22Rv1 (cell line): ENCODE data around the gene ELF2.

Source experiments
- ZFX ChIP-seq: fragments of 450-650 bp; IDR thresholded peaks from 2 replicates; pipeline ENCODE4 v1.6.1; 2017; ENCODE audit warnings: antibody characterized with exemption, borderline replicate concordance
- TF ChIP-seq, protein P1 (sequence below): fragments of 450-650 bp; IDR thresholded peaks from 2 replicates; pipeline ENCODE4 v1.5.1; 2017; ENCODE audit warnings: mild to moderate bottlenecking

DNA sequence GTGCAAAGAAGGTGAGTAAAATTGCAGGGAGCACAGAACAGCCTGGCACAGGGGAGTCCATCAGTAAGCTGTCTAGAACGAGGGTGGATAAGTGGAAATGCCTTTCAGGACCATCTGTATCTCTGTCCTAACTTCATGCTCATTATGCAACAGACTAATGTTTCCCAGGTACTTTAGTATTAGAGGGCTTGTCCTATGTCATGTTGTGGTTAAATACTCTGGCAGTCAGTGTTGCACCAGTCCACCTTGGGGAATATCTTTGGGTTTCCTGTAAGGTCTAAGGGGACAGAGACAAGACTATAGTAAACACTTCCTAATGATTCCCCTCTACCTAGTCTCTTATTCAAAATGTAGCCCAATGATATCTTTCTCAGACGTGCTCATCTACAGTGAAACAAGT is 140.1 kb downstream of the ELF2 start:
- no peak for TF ChIP-seq ZFX
- TF ChIP-seq, protein P1, sequence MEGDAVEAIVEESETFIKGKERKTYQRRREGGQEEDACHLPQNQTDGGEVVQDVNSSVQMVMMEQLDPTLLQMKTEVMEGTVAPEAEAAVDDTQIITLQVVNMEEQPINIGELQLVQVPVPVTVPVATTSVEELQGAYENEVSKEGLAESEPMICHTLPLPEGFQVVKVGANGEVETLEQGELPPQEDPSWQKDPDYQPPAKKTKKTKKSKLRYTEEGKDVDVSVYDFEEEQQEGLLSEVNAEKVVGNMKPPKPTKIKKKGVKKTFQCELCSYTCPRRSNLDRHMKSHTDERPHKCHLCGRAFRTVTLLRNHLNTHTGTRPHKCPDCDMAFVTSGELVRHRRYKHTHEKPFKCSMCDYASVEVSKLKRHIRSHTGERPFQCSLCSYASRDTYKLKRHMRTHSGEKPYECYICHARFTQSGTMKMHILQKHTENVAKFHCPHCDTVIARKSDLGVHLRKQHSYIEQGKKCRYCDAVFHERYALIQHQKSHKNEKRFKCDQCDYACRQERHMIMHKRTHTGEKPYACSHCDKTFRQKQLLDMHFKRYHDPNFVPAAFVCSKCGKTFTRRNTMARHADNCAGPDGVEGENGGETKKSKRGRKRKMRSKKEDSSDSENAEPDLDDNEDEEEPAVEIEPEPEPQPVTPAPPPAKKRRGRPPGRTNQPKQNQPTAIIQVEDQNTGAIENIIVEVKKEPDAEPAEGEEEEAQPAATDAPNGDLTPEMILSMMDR: no peak
